ENCODE results near the gene ARID5B.

The ARID5B gene

DNA sequence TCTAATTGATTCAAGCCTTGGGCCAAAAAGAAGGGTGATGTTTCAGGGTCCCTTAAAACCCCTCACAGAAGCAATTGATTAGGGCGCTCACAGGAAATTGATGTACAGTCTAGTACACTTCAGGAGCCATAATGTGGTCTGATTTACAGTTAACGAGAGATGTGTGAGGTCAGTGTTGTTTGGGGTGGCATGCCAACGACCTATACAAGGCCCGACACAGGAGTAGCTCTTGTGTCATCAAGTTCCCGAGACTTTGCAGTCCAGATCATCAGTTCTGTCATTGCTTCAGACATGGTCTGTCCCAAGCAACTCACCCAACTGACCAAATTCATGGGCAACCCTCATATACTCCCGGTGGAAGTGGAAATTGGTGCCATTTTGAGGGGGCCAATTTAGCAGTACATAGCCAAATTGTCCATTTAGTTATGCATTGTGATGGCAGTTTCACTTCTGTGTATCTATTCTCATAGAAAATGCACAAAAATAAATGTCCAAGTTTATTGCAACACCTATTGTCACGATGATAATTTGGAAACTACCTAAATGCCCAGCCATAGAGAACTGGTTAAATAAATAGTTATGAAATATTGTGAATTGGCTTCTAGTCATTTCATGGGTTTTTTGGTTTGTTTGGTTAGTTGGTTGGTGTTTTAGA, 18.0 kb upstream of the ARID5B start:
- no peak for DNase-seq (ENCODE audit: low spot score)

GRCh38 chr10:61887772-61888171, 13.7 kb upstream of the ARID5B start:
- DNase-seq (ENCODE audit: low spot score): no peak

DNA sequence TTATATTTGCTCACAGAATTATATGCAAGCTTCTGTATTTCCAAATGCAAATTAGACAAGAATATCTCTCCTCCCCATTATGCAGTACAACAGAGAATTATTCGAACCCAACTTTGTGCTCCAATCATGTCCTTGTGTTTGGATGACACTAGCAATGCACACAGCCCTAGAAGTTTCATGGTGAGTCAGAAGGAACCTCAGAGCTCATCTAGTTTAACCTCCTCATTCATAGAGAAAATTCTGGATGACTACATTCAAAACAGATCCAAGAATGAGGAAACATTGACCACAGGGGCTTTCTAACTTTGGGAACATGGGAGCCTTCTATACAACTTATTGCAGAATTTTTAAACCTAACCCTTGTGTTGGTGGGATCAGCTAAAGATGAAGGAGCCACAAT, 12.8 kb upstream of the ARID5B start:
- DNase-seq (ENCODE audit: low spot score): no peak

DNA sequence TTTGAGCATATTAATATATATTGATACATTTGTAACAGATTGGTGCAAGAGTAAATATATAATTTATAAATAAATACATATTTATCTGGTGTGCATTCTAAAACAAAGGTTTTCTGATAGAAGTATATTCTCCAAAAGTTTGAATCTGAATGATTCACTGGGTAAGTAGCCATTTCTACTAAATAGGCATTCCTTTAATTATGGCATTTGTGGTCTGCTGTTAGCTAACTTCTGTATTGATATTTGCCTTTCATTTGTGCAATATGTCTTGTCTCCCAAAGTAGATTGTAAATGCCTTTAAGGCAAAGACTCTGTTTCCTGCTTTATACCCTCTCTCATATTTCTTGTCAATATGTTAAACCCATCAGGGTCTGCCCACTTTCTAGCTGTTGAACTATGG, 11.1 kb upstream of the ARID5B start:
- no peak for DNase-seq (ENCODE audit: low spot score)

DNA sequence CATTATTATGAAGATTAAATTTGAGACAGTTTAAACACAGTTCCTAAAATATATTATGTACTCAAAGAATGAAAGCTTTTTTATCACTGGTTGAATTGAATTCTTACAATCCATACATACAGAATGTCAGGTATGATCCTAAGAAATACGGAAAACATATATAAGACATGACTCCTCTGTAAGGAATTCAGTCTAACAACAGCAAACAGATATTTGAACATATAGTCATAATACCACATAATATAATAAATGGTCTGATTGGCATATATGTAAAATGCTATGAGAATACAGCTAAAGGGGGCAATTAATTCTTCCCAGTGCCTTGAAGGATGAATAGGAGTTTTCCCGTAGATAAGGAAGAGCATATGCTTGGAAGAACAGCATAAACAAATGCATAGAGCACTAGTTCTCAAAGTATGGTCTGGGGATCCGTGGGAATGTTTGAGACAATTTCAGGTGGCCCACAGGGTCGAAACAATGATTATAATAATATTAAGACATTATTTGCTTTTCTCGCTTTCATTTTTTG, 10.6 kb upstream of the ARID5B start:
- DNase-seq (ENCODE audit: low spot score): no peak

DNA sequence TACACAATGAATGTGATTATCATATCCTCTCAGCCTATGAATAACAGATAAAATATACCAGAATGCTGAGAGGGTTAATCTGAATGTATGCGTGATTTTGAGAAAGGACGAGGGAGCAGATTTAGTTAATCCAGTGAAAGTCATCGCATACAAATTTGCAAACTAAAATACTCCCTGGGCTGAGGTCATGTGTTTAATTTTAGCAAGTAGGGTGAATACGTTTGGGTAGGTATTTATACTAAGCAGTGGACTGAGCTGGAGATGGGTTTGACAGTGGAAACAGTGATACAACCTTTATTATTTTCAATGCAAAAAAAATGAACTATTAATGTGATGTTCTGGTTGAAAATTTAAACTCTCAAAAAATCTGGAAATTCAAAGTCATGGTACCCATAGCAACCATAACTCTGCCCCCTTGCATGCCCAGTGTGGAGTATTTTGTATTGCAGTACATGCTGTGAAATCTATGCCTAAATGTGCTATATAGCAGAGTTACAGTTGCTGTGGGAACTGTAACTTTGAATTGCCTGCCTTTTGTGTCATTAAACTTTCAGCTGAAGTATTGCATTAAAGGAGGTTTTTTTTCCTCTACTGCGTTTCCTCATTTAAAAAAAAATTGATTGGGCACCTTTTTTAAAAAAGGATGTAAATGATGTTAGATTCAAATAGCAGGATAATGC, 9.5 kb upstream of the ARID5B start:
- DNase-seq (ENCODE audit: low spot score): no peak

DNA sequence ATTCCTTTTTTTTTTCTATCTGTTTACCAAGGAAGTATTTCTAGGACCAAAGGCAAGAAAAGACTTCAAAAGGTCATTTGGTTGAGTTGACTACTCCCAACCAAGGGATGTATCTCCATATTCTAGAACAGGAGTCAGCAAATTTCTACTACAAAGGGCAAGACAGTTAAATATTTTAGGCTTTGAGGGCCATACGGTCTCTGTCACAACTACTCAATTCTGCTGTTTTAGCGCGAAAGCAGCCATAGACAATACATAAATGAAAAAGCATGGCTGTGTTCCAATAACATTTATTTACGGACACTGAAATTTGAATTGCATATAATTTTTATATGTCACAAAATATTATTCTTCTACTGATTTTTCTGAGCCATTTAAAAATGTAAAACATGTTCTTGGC, 8.5 kb upstream of the ARID5B start:
- no peak for DNase-seq (ENCODE audit: low spot score)

- DNase-seq (ENCODE audit: low spot score): no peak
Measured at GRCh38 chr10:61894133-61894532, 7.4 kb upstream of the ARID5B start.

- DNase-seq (ENCODE audit: low spot score): no peak
Measured at GRCh38 chr10:61895898-61896600, 5.5 kb upstream of the ARID5B start.

- peak; percentile 90 for DNase-seq (ENCODE audit: low spot score)
Measured at GRCh38 chr10:61896854-61897661, 4.4 kb upstream of the ARID5B start.

- peak; percentile 81 for DNase-seq (ENCODE audit: low spot score)
Measured at GRCh38 chr10:61897671-61898434, 3.6 kb upstream of the ARID5B start.

DNA sequence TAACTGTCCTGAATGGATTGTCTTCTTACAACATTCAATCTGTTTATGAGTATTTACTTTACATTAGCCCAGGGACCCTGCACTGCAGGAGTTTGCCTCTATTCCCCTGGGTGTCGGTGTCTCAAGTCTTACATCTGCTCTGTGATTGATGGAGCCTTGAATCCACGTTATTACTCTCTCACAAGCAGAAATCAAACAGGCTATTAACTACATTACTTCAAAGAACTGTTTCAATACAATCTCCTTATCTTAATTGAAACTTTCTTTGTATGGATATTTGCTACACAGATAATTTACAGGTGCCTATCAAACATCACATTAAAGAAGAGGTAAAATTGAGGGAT, 3.1 kb upstream of the ARID5B start:
- DNase-seq (ENCODE audit: low spot score): peak; percentile 22

- peak; percentile 37 for DNase-seq (ENCODE audit: low spot score)
Measured at GRCh38 chr10:61899069-61899531, 2.4 kb upstream of the ARID5B start.

DNA sequence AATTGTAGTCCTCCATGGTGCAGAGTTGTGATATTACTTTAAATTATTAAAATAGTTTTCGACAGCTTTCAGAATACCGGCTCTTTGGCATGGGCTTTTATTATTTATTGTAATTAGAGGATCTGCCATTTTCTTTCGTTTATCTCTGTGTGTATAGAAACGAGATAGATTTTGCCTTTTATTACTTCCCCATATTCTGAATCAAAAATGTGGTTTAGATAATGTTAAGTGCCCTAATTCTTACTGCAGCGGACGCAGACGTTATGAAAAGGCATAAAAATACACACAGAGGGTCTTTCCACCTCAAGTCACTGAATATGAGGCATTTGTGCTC, 1.9 kb upstream of the ARID5B start:
- DNase-seq (ENCODE audit: low spot score): peak; percentile 28

DNA sequence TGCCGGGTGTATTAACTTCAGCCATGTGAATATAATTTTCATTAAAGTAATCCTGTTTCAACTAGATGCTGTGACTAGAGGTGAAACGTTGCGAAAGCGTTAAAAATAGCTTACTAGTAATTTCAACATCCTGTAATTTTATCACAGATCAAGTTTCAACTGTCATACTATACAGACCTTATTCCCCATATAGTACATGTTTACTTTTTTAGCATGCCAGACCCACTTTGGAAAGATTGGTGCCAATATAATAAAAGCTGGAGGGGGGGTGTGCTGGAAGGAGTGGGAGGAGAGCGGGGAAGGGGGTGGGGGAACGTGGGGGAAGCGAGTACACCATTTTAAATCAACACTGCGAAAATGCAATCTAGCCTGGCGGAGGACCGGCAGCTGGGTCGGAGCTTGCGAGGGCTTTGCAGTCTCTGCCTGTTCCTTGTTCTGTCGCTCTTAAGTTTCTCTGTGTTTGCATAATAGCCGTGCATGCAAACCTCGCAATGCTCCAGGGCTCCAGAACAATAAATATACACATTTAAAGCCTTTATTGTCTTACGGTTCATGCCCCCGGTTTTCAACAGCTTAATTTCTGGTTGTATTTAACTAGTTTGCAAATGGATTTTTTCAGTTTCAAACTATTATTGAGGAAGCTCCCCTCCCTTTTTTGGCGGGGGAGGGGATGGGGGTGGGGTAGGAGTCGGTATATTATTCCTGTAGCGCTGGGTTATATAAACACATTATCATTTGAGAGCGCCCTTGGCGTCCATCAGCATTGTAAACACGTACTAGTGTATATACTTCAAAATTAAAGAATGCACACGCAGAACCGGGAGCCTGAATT, 1.3 kb upstream of the ARID5B start:
- peak; percentile 71 for DNase-seq (ENCODE audit: low spot score)

DNA sequence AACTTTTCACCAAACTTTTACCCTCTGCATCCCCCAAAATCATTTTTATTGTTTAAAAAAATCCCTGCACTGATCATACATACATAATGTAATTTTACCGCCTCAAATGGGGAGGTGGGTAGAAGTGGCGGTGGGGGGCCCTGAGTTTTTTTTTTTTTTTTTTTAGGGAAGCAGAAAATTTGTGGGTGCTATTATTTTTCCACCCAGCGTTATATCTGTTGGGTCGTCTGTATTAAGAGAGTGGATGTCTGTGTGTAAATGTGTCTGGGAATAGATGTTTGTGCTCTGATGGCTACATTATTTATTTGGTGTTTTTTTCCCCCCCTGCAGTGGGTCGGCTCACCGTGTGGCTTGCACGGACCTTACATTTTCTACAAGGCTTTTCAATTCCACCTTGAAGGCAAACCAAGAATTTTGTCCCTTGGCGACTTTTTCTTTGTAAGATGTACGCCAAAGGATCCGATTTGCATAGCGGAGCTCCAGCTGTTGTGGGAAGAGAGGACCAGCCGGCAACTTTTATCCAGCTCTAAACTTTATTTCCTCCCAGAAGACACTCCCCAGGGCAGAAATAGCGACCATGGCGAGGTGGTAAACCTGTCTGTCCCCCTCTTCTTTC, 438 bp downstream of the ARID5B start:
- no peak for DNase-seq (ENCODE audit: low spot score)

DNA sequence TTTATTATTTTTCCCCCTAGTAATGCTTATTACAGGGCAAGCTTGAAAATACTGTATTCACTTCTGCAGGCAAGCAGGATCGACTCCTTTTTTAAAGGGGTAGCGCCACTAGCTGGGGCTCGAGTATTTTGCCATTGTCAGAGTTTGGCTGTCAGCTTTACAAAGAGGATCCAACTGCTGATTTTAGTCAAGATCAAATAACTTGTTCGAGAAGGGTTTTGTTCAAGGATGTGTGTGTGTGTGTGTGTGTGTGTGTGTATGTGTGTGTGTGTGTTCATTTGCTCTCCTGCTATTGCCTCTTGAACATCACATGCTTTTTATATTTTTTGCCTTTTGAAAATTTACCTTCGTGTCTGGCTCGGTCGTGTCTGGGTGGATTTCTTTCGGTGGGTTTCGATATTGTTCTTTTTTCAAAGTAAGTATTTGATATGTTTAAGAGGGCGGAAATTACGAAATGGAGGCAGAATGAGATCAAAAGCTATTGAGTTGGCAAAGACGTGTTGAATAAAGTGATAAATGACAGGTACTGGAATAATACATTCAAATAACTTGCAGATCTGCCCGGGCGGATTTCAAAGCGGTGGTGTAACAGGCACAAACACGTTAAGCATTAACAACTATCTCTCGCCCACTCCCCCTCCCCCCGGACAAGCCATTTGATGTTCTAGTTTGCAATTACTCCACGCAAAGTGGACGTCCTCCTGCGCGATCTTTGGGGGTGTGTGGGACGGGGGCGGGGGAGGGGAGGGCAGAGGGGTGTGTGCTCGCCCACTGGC, 1.1 kb downstream of the ARID5B start:
- DNase-seq (ENCODE audit: low spot score): peak; percentile 92

- DNase-seq (ENCODE audit: low spot score): peak; percentile 70
Measured at GRCh38 chr10:61903221-61903927, 1.9 kb downstream of the ARID5B start.

DNA sequence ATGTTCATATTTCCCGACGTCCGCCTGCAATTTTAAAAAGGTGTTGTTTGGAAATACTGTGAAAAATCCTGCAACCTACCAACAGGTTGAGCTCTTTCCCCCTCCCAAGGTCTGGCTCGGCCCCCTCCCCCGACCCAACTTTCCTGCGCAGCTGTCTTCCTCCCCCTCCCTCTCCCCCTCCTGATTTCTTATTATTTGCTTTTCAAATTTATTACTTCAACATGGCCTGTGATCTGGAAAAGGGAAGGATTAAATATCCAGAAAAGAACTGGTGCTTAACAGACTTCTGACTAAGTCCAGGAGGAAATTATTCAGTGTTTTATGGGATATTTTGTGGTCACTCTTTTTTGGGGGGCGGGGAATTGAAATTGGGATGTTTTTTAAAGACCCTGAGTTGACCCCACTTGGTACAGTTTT, 2.4 kb downstream of the ARID5B start:
- peak; percentile 35 for DNase-seq (ENCODE audit: low spot score)

Measured in pons (tissue), 1 donor.